GM19467 (cell line): ENCODE results near the gene FRRS1.
"Not testable (repeated sequence)": the region's sequence is repeated elsewhere in the genome, so short reads cannot be mapped to it uniquely, and the experiment has no call there.

Experiments
- ATAC-seq: cut with Tn5 transposase; IDR thresholded peaks from one replicate; pipeline ENCODE4 v1.9.1; 2021; ENCODE audit warnings: mild to moderate bottlenecking, moderate library complexity; ENCODE audit not compliant: unreplicated experiment

FRRS1 gene

GRCh38 chr1:99768524-99769245 lies 2.2 kb upstream of the FRRS1 start:
- ATAC-seq = no peak

GRCh38 chr1:99768104-99768503 lies 1.7 kb upstream of the FRRS1 start:
- no peak for ATAC-seq

GRCh38 chr1:99764909-99765308 lies 1.5 kb downstream of the FRRS1 start:
- no peak for ATAC-seq

- no peak for ATAC-seq
These were observed 2.0 kb downstream of the FRRS1 start for GRCh38 chr1:99764439-99764838.

GRCh38 chr1:99763956-99764355 lies 2.5 kb downstream of the FRRS1 start:
- no peak for ATAC-seq

- no peak for ATAC-seq
These were observed 4.7 kb downstream of the FRRS1 start for GRCh38 chr1:99761774-99762173.

- no peak for ATAC-seq
These were observed 6.8 kb downstream of the FRRS1 start for GRCh38 chr1:99759518-99760160.

- ATAC-seq = not testable (repeated sequence)
These were observed 7.5 kb downstream of the FRRS1 start for GRCh38 chr1:99758686-99759517.

GRCh38 chr1:99758073-99758511 lies 8.3 kb downstream of the FRRS1 start:
- ATAC-seq = peak; percentile 67

- ATAC-seq = no peak
These were observed 9.8 kb downstream of the FRRS1 start for GRCh38 chr1:99756598-99756997.

- ATAC-seq = no peak
These were observed 10.8 kb downstream of the FRRS1 start for GRCh38 chr1:99755664-99756063.

GRCh38 chr1:99754697-99755096 lies 11.7 kb downstream of the FRRS1 start:
- ATAC-seq = no peak

- no peak for ATAC-seq
These were observed 12.3 kb downstream of the FRRS1 start for GRCh38 chr1:99754055-99754626.

- ATAC-seq = peak; percentile 72
These were observed 14.4 kb downstream of the FRRS1 start for GRCh38 chr1:99751877-99752504.

GRCh38 chr1:99749504-99750347 lies 16.7 kb downstream of the FRRS1 start:
- peak; percentile 83 for ATAC-seq

GRCh38 chr1:99748419-99748818 lies 18.0 kb downstream of the FRRS1 start:
- ATAC-seq = no peak

GRCh38 chr1:99745684-99746083 lies 20.8 kb downstream of the FRRS1 start:
- no peak for ATAC-seq

GRCh38 chr1:99745061-99745460 lies 21.4 kb downstream of the FRRS1 start:
- ATAC-seq = no peak

GRCh38 chr1:99740141-99740540 lies 26.3 kb downstream of the FRRS1 start:
- no peak for ATAC-seq
